Endometrium (tissue), 2 donors: ENCODE measurements around the gene FBXO34.
A peak's percentile ranks its signal among the peaks of the same experiment; 100 is the strongest.
"Not testable (repeated sequence)": the region's sequence is repeated elsewhere in the genome, so short reads cannot be mapped to it uniquely, and the experiment has no call there.

Experiments used
- FAIRE-seq: peaks from 2 replicates; lab custom pipeline; 2012; peaks lifted over from hg19 to GRCh38; lab: Jason Lieb, UNC
- donor health status: control.
- donor health status: control.

Gene FBXO34

DNA sequence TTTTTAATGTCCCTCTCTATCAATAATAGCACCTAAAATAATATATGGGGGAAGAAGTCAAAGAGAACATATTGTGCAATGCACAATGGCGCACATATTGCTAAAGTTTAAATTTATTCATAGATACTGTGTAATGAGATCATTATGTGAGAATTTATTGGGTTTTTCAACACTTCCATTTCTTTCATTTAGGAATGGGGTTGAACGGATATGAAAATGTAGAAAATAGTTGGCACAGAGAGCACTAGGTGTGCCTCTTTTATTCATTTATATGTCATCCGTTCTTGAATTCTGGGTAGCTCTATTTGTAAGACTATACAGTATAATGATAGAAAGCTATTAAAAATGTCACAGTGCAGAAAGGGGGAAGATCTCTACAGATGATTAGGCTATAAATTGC lies 76.5 kb downstream of the FBXO34 start:
- FAIRE-seq, result no peak

DNA sequence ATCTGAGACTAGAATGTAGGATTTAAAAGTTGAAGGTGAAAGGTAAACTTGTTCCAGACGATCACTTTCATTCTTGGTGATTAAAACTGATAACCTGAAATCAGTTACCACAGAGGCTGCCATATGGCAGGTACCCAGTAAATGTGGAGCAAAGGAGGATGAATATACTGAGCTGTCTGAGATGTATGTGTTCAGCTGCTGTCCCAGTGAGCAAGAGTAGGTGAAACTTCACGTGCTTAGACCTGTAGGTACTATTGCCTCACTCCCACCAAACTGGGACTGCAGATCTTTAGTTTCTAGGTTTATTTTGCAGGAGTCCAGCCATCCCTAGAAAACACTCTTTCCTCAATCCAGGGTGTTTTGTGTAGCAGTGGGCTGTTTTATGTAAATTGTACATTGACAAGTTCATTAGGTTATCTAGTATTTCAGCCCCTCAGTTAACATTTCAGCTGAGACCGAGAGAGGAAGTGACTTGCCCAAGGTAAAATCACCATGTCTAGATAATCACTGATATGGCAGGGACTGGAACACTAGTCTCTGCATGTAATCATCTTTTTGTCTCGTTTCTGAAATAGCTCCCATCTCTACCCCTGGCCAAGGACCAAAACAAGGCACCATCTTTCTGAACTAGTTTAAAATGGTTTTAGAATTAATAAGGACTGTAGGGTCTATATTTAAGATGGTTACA lies 77.7 kb downstream of the FBXO34 start:
- FAIRE-seq, result no peak

DNA sequence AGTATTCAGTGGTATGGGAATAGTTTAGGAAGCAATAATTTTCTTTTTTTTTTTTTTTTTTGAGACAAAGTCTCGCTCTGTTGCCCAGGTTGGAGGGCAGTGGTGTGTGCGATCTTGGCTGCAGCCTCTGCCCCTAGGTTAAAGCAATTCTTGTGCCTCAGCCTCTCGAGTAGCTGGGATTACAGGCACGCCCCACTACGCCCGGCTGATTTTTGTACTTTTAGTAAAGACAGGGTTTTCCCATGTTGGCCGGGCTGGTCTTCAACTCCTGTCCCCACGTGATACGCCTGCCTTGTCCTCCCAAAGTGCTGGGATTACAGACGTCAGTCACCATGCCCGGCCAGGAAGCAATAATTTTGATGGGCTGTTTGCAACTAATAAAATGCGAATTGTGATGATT lies 78.3 kb downstream of the FBXO34 start:
- FAIRE-seq, result no peak

DNA sequence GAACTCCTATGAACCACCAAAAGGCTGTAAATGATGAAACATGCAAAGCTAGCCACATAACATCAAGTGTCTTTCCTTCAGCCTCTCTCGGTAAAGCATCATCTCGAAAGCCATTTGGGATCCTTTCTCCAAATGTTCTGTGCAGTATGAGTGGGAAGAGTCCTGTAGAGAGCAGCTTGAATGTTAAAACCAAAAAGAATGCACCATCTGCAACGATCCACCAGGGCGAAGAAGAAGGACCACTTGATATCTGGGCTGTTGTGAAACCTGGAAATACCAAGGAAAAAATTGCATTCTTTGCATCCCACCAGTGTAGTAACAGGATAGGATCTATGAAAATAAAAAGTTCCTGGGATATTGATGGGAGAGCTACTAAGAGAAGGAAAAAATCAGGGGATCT lies 79.2 kb downstream of the FBXO34 start:
- FAIRE-seq, result no peak

DNA sequence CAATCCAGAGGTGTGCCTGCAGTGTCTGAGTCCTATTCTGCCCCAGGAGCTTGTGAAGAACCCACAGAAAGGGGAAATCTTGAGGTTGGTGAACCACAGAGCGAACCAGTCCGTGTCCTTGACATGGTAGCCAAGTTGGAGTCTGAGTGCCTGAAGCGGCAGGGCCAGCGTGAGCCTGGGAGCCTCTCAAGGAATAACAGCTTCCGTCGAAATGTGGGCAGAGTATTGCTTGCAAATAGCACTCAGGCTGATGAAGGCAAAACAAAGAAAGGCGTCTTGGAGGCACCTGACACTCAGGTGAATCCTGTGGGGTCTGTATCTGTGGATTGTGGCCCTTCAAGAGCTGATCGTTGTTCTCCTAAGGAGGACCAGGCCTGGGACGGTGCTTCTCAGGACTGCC lies 79.9 kb downstream of the FBXO34 start:
- FAIRE-seq, result no peak

DNA sequence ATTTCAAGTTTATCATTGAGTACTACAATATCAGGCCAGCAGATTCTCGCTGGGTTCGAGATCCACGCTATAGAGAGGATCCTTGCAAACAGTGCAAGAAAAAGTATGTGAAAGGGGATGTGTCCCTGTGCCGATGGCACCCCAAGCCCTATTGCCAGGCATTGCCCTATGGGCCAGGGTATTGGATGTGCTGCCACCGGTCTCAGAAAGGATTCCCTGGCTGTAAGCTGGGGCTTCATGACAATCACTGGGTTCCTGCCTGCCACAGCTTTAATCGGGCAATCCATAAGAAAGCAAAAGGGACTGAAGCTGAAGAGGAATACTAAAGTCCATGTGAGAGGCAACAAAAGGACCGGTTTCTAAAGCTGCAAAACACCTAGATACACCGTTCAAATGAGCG lies 81.0 kb downstream of the FBXO34 start:
- FAIRE-seq, result no peak

DNA sequence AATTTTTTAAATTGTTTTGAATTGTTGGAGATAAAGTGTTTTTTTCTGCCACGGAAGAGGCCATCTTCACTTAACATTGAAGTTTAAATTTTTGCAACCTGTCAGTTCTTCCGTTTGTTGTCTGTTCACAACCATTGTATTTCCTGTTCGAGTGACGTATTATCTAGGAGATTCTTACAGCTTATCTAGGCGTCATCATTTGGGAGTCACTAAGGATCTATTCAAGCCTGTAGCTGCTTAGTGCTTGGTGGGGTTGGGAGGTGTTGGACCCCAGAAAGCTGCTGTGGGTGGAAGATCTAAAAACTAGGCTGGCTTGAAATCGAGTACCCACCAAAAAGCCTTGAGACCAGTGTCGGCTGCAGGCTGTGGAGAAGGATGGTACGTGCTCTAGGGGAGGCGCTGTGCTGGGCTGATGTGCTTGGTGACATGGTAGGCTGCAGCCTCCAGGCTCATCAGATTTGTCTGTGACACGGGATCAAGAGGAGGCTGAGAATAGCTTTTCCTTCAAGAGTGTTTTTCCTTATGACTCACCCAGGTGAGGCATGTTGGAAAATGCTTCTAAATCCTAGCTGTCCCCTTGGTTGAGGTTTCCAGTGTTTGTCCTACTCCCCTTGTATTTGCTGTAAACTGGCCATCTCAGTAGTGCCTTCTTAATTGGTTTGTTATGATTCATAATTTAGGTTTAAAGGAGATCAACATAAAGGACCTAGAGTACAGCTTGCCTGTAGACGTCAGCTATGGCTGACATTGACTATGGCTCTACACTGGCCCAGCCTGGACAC lies 82.7 kb downstream of the FBXO34 start:
- no peak for FAIRE-seq

DNA sequence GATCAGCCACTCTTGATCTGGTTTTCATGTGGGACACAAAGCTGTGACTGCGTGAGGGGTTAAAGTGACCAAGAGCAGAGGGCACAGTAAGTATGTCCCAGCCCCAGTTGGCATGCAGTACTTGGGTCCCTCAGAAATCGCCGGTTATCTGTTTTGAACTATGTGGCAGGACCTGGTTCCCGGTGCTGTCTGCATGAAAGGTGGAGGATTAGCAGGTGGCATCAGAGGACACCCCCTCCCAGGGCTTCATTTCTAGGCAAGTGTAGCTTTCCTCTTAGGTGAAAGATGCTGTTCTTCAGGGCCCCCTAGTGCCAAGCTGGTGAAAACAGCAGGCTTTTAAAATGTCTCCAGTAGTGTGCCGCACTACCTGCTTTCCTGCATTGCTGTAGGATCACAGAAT lies 83.3 kb downstream of the FBXO34 start:
- no peak for FAIRE-seq

DNA sequence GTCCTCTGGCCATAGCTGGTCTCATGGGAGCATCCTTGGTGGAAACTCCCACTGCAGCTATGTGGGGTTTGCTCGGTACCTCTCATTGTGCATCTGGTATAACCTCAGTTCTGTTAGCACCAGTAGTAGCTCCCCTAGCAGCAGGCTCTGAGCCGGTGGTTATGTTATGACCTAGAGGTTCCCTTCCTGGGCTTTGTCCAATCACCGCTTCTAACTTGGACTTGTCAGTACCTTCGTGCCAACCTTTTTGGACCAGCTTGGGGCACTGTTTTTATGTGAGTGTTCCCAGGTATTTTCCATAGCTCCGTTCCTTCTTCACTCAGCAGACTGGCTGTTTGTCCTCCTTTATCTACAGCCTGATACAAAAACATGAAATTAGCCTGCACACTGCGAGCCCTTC lies 84.7 kb downstream of the FBXO34 start:
- FAIRE-seq, result no peak

DNA sequence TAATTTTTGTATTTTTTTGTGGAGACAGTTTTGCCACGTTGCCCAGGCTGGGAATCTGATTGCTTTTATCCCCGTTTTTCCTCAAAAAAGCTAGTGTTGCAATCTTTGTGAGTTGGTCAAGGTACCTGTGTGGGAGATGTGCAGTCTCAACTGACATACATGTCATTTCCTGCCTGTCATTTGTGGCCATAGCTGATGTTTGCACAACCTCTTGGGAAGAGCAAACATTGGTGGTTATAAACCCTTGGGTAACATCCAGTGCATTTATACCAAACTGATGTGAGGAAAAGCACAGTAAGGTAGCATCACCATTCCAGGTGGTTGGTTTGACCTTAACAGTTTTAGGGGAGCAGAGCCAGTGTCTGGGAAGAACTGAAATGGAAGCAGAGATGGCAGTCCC lies 85.7 kb downstream of the FBXO34 start:
- no peak for FAIRE-seq

DNA sequence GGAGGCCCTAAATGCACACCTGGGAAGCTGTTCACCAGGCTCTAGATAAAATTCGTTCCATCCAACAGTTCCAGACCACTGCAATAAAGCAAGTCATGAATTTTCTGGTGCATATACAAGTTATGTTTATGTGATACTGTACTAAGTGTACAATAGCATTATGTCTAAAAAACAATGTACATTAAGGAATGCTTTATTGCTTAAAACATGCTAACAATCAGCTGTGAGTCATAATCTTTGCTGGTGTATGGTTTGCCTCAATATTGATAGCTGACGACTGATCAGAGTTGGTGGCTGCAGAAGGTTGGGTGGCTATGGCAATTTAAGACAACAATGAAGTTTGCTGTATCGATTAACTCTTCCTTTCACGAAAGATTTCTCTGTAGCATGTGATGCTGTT lies 88.1 kb downstream of the FBXO34 start:
- FAIRE-seq, result no peak

DNA sequence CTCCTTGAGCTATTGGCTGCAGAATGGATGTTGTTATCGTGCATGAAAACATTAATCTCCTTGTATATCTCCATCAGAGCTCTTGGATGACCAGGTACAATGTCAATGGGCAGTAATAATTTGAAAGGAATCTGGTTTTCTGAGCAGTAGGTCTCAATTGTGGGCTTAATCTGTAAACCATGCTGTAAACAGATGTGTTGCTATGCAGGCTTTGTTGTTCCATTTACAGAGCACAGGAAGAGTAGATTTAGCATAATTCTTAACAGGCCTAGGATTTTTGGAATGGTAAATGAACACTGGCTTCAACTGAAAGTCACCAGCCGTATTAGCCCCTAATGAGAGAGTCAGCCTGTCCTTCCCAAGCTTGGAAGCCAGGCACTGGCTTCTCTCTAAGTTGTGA lies 90.0 kb downstream of the FBXO34 start:
- FAIRE-seq, result peak; percentile 75

DNA sequence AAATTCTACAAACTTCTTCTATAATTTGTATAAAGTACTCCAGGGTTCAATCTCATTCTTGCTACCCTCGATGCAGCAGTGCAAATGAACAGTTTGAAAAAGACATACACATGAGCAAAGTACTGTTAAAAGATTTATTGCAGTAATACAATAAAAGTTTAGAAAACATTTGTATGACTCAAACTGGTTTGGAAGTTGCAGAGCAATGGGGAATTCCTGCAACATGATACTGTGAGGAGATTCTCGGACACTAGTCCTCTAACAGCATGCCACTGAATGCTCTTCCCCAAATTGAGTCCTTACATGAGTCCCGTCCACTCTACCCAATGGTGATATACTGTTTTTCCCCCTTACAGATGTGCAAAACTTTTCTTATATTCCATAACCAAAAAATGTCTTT lies 95.0 kb downstream of the FBXO34 start:
- FAIRE-seq, result peak; percentile 79

DNA sequence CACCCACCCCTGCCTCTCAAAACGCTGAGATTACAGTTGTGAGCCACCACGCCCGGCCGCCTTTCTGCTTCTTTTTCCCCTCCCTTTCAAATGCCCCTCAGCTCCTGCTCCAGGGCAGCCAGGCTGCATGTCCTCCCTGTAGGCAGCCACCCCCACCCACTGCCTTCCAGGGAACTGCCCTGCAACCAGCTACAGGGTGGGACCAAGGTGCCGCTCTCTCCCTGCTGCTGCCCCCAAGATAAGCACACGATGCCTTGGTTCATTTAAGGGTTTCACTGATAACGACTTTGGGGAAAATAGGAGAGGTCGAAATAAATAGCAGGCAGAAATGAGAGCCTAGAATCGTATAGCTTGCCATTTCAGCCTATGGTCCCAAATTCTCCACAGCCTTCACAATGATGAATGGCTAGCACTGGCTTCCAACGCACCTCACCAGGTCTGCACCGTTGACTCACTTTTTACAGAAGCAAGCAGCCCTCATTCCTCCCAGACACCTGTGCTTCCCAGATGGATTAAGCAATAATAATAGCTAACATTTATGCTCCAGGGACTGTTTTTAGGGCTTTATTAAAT lies 99.7 kb downstream of the FBXO34 start:
- no peak for FAIRE-seq

DNA sequence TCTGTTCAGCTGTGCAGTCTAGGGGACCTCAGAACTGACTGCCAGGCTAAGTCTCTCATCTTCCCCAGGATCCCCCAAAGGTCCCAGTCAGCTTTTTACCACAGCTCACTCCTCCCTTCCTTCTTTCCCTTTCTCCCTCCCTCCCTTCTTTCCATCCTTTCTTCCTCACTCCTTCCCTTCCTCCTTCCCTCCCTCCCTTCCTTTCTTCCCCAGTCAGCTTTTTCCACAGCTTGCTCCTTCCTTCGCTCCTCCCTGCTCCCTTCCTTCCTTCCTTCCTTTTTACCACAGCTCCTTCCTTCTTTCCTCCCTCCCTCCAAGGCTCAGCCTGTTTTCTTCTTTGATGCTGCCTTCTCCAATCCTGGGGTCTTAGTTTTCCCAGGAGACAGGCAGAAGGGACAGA lies 101.2 kb downstream of the FBXO34 start:
- FAIRE-seq, result no peak

DNA sequence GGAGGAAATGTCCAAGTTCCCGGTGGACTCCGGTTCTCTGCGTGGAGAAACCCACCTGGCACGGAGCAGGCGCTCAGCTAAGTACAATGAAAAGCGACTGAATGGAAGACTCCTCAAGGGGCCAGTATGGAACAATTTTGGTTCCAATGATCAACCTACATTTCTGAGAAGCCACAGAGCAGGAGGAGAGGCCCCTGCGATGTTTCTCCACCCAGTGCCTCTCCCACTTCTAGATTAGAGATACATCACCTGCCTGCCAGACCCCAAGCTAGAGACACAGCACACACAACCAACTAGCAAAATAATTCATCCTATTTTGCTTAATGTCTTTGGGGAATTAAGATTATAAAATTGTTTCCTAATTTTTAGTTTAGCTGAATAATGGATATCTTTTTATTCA lies 101.6 kb downstream of the FBXO34 start:
- FAIRE-seq, result no peak

DNA sequence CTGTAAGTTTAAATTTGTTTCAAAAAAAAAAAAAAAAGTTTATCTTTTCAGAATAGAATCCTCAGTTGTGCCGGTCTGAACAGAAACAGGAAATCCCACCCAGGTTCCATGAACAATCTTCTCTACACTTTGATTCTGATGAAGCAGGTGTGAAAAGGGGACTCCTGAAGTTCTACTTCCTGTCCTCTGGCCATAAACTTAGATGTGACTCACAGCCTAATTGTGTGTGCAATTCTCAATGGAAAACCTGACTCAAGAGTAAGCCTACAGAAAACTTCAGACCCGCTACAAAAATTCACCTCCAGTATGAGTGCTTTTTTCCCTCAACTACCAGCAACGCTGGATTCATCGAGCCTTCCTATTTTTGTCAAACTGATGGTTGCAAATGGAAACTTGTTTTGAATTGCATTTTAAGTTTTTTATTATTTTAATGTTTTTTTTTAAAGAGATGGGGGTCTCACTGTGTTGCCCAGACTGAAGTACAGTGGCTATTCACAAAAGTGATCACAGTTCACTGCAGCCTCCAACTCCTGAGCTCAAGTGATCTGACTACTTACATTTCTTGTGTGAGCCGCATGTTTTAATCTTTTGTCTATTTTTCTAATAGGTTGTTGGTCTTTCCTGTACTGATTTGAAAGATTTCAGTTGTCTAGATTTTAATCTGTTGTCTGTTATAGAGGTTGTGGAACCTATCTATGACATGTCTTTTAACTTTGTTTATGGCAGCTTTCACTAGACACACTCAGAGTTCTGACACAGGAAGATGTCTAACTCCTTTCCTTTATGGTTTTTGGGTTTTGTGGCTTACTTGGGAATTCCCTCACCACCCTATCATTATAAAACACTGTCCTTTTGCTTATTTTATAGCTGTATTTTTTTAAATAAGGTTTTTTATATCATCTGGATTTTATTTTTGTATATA lies 102.8 kb downstream of the FBXO34 start:
- FAIRE-seq, result no peak

DNA sequence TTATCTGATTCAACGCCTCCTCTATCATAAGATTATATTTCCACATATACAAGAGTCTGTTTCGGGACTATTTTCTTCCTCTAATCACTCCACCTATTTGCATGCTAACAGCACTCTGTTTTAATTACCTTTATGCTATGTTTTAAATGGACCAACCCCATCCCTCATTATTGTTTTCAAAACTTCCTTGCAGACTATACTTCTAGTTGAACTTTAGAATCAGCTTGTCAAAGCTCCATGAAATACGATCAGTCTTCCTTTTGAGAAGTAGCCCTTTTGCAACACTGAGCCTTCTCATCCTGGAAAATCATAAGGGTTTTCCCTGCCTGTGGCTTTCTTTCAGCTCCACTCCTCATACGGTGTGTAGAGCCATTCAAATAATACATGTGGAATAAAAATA lies 103.5 kb downstream of the FBXO34 start:
- FAIRE-seq, result no peak

DNA sequence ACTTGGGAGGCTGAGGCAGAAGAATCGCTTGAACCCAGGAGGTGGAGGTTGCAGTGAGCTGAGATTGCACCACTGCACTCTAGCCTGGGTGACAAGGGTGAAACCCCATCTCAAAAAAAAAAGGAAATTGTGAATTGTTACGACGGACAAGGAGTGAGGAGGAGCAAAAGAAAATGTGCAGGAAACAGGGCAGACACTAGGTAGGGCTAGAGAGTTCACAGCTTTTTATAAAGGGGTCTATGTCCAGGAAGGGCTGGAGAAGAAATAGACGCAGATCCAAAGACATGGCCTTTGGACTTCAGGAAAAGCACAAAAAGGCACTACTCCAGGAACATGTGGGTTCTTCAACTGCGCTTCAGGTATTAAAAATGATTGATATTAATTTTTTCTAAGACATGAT lies 106.0 kb downstream of the FBXO34 start:
- FAIRE-seq, result no peak

DNA sequence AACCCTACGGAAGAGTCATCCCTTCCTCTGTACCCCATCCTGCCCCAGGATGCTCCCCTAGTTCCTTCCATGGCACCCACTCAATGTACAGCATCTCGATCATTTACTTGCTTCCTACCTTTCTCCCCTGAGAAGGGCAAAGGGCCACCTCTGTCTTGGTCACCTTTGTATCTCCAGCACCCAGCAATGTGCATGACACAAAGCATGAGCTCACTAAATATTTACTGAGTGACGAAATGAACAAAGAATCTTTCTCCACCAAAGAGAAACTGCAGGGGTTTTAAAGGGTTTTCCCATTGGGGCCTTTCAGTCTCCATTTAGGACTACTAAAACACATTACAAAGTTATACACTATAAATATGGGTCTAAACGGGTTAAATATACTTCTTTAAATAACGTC lies 109.8 kb downstream of the FBXO34 start:
- no peak for FAIRE-seq

DNA sequence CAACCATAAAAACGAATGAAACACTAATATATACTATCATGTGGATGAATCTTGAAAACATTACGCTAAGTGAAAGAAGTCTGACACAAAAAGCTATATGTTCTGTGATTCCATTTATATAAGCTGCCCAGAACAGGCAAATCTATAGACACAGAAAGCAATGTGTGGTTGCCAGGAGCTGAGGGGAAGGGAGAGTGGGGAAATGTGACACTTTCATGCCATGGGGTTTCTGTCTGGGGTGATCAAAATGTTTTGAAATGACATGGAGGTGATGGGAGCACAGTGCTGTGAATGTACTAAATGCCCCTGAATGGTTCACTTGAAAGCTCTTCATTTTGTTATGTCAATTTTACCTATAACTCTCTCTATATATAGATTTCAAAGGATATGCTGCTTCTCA lies 110.3 kb downstream of the FBXO34 start:
- FAIRE-seq, result no peak

DNA sequence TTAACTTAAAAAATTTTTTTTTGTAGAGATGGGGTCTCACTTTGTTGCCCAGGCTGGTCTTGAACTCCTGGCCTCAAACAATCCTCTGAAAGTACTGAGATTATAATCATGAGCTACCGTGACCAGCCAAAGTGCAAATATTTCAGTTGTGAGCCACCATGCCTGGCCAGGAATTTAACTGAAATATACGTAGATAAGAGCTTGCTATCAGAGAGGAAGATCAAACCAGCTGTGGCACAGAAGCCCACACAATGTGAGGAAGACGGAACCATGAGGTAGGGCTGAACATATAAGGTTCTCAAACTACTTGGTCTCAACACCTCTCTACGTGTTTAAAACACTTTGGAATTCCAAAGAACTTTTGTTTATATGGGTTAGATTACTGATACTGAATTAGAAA lies 111.3 kb downstream of the FBXO34 start:
- FAIRE-seq, result no peak

DNA sequence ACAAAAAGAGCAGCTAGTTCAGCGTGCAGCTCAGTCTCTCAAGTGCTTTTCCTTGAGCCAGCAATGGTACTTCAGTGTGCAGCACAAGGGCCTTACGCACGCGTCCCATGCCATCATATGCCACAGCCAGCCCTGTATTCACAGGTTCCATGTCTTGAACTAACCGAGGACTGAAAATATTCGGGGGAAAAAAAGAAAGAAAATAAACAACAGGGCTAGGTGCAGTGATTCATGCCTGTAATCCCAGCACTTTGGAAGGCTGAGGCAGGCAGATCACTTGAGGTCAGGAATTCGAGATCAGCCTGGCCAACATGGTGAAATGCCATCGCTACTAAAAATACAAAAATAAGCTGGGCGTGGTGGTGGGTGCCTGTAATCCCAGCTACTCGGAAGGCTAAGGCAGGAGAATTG lies 111.8 kb downstream of the FBXO34 start:
- FAIRE-seq, result not testable (repeated sequence)
